HG02870 (cell line): Measurements from ENCODE around the gene LPCAT2.

ENCODE experiments used
- ATAC-seq: cut with Tn5 transposase; IDR thresholded peaks from one replicate; pipeline ENCODE4 v1.9.1; 2021; ENCODE audit warnings: mild to moderate bottlenecking, moderate library complexity; ENCODE audit not compliant: unreplicated experiment

Gene LPCAT2

DNA sequence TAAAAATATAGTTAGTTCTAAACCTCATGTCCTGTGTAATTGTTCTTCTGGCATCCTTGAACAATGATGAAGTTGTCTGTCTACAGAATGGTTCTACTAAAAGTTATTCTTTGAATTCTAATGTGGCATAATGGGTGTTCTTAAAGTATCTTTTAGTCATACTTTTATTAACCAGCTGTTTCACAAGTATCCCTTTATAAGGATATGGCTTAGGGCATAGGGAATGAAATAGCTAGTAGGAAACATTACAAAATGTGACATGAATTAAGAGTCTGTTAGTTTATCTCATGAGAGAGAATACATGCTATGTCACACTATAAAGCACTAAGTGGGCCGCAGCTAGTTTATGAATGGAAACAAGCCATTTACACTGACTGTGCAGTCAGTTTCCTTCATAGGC lies 31.3 kb downstream of the LPCAT2 start:
- ATAC-seq: no peak

DNA sequence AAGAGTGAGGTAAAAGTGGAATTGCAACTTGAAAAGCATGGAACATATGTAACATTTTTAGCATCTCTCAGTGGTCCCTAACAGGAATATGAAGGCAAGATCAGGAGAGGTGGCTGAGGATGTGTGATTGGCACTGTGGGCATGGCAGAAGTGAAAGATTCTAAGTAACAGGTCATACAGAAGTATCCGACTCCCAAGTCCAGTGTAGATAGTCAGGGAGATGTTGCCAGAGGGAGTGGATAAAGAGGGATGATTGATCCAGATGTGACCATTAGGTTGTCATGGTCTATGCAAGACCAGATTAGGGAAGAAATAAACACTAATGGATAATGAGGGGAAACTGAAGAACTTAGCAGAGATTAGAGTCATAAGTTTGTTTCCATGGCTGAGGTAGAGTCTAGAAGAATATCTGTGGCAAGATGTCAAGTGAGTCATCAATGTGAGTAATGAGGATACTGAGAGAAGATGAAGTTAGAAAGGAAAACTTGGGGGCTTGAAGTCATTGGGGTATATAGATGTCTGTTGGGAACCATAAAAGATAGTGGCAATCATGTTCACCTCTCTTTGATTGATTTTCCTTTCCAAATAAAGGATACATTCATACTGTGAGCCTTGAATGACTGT lies 33.7 kb downstream of the LPCAT2 start:
- ATAC-seq: no peak

- no peak for ATAC-seq
Measured at GRCh38 chr16:55543472-55543871, 34.6 kb downstream of the LPCAT2 start.

GRCh38 chr16:55552621-55553020 lies 43.7 kb downstream of the LPCAT2 start:
- no peak for ATAC-seq

DNA sequence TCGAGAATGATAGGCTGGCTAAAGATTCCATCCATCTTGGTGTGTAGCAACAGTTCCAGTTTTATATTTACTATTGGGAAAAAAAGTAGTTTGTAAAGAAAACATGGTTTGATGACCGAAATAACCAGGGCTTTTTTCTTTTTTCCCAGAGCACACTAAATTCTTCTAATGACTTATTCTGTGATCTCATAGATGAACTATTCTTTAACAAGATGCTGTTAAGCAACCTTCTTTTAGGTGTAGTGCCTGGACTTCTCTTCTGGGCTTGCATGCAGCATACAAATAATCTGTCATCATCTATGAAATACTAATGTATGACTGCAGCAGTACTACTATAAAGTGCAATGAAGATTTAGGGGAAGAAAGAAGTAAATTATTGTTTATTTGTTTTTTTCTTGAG lies 46.6 kb downstream of the LPCAT2 start:
- ATAC-seq: no peak

DNA sequence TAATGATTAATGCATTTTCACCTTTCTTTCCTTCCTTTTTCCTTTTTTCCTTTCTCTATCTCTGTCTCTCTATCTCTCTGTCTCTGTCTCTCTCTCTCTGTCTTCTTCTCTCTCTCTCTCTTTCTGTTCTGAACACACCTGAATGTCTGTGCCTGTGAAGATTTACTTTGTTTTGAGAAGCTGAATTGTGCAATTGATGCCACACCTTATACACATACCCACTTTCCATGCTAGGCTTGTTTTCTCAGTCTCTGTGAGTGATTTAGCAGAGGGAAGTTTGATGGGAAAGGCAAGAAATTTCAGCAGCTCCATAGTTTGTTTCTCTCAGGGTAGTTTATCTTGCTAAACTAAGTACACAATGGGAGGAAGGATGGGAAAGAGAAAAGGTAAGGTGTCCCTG lies 48.3 kb downstream of the LPCAT2 start:
- no peak for ATAC-seq

DNA sequence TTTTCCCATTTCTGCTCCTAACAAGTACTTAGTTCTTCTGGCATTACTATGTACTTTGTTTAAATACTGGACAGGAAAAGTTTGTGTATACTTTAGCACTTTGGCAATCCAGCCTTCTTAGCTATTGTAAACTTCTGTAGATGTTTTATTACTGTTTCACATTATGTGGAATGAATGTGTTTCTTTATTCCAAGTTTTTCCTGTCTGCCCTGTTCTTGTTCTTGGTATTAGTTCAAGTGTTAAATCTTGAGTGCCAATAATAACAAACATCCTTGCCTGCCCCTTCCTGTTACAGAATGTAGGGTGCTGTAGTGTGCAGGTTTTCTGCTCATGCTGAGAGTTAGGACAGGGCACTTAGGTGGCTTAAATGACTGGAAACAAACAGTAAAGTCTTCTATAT lies 50.4 kb downstream of the LPCAT2 start:
- no peak for ATAC-seq

DNA sequence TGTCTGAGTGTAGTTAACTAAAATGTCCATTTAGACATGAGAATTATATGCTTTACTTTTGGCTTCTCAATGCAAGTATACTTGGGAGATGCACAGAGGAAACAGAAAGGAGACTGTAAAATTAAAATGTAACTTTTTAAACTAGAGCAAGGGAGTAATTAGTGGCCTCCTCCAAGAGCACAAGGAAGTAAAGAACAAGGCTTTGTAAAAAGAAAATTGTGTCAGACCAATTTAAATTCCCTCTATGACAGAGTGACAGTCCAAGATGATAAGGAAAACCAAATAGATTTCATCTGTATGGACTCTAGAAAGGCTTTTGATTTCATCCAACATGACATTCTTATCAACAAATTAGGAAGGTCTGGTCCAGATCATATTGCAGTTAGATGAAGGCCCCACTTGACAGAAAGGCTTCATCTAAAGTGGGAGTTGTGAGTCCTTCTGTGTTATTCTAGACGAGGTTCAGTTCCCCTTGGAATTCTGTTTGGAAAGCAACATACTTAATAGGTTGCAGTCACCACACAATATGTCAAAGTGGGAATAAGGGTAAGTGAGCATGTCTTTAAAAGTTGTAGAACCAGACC lies 51.2 kb downstream of the LPCAT2 start:
- no peak for ATAC-seq

DNA sequence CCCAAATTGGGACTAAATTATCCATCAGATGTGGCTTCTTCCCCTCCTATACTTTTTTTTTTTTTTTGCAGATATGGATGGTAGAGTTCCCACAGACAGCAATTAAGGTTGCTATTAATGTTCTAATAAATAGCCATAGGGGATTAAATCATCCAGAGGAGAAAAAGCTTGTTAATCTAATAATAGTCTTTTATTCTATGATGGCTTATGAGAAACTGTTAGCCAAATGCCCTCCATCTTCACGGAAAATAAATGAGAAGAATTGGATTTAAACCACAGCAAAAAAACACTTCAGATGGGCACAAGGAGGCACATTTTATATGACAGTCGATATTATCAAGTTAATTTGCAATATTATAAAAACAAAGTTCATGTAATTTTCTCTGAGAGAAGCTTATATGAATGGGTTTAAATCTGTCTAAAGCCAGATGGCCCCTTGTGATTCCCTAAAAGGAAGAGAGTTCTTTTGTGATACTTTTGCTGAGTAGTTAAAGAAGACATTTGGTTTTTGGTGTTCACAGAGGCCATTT lies 52.5 kb downstream of the LPCAT2 start:
- no peak for ATAC-seq

DNA sequence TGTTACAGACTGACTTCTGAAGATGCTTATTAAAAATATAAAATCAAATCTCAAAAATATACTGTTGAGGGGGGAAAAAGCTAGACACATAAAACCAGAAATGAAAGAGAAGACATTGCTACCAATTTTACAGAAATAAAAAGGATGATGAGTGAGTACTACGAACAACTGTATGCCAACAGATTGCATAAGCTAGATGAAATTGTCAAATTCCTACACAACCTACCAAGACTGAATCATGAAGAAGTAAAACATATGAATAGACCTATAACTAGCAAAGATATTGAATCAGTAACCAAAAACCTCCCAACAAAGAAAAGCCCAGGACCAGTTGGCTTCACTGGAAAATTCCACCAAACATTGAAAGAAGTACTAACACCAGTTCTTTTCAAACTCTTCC lies 54.1 kb downstream of the LPCAT2 start:
- no peak for ATAC-seq

- ATAC-seq: no peak
Measured at GRCh38 chr16:55563797-55564196, 54.9 kb downstream of the LPCAT2 start.

DNA sequence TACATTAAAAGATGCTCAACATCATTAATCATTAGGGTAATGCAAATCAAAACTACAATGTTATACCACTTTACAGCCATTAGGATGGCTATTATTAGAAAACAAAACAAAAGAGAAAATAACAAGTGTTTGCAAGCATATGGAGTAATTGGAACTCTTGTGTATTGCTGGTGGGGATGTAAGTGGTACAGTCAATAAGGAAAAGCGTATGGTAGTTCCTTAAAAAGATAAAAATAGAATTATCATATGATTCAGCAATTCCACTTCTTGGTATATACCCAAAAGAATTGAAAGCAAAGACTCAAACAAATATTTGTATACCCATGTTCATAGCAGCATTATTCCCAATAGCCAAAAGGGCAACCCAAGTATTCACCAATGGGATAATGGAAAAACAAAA lies 56.2 kb downstream of the LPCAT2 start:
- ATAC-seq: no peak

- ATAC-seq: no peak
Measured at GRCh38 chr16:55566432-55567175, 57.7 kb downstream of the LPCAT2 start, which contains the start of gene CAPNS2. CAPNS2 (plus strand) TSS chr16:55566684; CDS start chr16:55566757, 73 bp downstream.

DNA sequence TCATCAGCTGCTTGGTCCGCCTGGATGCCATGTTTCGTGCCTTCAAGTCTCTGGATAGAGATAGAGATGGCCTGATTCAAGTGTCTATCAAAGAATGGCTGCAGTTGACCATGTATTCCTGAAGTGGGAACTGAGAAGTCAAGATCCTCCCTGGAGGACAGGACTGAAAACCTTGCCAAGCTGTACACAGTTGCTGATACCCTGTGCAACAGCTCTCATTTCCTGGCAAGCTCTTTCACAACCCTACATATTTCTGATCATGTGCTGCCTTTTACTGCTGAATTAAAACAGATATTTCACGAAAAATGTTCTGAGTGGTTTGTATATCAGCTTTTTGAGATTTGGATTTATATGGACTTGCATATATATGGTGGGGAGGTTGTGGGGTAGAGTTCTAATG lies 58.5 kb downstream of the LPCAT2 start:
- ATAC-seq: no peak

DNA sequence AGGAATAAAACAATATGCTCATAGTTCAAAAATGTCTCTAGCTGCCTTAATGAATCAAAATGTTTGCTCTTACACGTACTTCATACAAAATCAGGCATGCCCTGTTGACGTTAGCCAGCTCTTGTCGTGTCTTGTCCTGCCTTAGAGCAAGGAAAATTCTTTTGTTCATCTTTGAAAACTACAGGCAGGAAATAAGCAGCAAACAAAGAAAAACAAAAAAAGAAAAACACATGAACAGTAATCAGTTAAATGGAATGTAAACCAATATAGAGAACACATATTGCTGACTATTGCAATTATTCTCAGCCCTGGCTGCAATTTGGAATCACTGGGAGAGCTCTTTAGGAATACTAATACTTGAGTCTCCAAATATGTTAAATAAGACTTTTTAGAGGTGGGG lies 59.3 kb downstream of the LPCAT2 start:
- no peak for ATAC-seq

- no peak for ATAC-seq
Measured at GRCh38 chr16:55569025-55569424, 60.2 kb downstream of the LPCAT2 start.

DNA sequence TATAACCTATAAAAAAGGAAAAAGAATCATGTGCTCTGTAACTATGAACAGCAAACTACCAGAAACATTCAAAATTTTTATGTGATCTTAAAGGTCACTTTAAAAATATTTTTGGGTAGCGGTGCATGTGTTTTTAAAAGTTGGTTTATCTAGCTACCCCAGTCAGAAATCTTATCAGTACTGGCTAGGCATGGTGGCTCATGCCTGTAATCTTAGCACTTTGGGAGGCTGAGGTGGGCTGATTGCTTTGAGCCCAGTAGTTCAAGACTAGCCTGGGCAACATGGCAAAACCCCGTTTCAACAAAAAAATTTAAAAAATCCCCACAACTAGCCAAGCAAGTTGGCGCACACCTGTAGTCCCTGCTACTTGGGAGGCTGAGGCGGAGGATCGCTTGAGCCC lies 61.3 kb downstream of the LPCAT2 start:
- ATAC-seq: no peak

- ATAC-seq: no peak
Measured at GRCh38 chr16:55571191-55571897, 62.5 kb downstream of the LPCAT2 start.

- no peak for ATAC-seq
Measured at GRCh38 chr16:55572439-55572838, 63.6 kb downstream of the LPCAT2 start.

GRCh38 chr16:55574811-55575210 lies 65.9 kb downstream of the LPCAT2 start:
- ATAC-seq: no peak

GRCh38 chr16:55575496-55575895 lies 66.6 kb downstream of the LPCAT2 start:
- no peak for ATAC-seq
